Kidney epithelial cell (primary cell): Measurements from ENCODE around the gene PTPN2. TPM values are rescaled to one million over a fixed set of nuclear protein-coding genes. Genes with fewer than 3 reads are reported as not detected.

Experiments used
- DNase-seq: peaks from one replicate; pipeline ENCODE4 v3.0.0-alpha.2; 2010; ENCODE audit warnings: low read depth
- H3K27me3 ChIP-seq: 2 replicates; pipeline ENCODE4 v1.6.0; 2011; ENCODE audit warnings: low read length; ENCODE audit not compliant: control insufficient read depth, insufficient read depth
- H3K36me3 ChIP-seq: 2 replicates; pipeline ENCODE4 v1.5.1; 2011; ENCODE audit warnings: low read length; ENCODE audit not compliant: control insufficient read depth, insufficient read depth
- H3K4me3 ChIP-seq: 2 replicates; pipeline ENCODE4 v1.5.1; 2011; ENCODE audit warnings: low read depth, mild to moderate bottlenecking, control low read depth, low read length
- total RNA-seq: library from RNA; depleted of rRNA; stranded (reverse); fragments of >200 nt; gene quantifications from 2 replicates; pipeline ENCODE4 v1.2.3, GENCODE V29; 2015
- TF ChIP-seq, protein P1 (sequence below): IDR thresholded peaks from 2 replicates; pipeline ENCODE4 v1.5.1; 2011; ENCODE audit warnings: mild to moderate bottlenecking, moderate library complexity, low read length, control low read depth, inconsistent platforms; ENCODE audit not compliant: insufficient read depth, poor library complexity, severe bottlenecking

Gene PTPN2
- total RNA-seq, 1 donor from 2014 or later = 38.5 TPM

DNA sequence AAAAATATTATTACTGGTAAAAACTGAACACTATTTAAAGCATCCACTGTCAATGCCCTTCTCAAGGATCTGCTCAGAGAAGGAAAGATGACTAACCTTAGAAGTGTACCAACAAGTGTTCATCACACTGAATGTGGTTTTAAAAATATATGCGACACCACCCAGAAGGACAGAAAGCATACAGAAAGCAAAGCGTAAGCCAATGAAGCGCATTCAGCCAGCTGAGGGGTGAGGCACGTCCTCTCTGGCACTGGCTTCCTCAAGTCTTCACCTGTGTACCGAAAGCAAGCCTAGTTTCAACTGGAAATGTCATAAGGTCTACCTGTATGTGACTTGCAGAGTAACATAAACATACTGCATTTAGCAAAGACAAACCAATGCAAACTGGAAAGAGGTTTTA lies 92.4 kb downstream of the PTPN2 start:
- DNase-seq = no peak
- Histone ChIP-seq H3K4me3 (no peak overlapping the region), H3K36me3 (no peaks in the 10 kb centered on the region), H3K27me3 (no peaks in the 10 kb centered on the region)
- TF ChIP-seq, protein P1, sequence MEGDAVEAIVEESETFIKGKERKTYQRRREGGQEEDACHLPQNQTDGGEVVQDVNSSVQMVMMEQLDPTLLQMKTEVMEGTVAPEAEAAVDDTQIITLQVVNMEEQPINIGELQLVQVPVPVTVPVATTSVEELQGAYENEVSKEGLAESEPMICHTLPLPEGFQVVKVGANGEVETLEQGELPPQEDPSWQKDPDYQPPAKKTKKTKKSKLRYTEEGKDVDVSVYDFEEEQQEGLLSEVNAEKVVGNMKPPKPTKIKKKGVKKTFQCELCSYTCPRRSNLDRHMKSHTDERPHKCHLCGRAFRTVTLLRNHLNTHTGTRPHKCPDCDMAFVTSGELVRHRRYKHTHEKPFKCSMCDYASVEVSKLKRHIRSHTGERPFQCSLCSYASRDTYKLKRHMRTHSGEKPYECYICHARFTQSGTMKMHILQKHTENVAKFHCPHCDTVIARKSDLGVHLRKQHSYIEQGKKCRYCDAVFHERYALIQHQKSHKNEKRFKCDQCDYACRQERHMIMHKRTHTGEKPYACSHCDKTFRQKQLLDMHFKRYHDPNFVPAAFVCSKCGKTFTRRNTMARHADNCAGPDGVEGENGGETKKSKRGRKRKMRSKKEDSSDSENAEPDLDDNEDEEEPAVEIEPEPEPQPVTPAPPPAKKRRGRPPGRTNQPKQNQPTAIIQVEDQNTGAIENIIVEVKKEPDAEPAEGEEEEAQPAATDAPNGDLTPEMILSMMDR = no peak

DNA sequence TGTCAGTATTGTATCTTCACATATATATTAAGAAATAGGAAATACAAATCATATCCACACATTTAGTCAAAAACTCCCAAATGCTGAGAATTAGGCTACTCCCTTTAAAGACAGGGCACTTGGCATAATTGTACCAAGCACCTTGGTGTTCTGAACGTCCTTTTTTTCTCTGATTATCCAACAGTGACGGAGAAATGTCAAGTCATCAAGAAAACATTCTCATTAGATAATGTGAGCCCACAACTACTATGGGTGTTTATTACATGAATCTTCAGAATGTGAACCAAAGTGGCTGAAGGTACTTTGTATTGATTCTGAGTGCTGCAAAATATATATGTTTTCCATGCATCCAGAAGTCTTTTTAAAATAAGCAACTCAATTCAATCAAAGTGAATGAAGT lies 97.4 kb downstream of the PTPN2 start:
- DNase-seq = no peak
- Histone ChIP-seq H3K4me3 (no peak overlapping the region), H3K27me3 (no peaks in the 10 kb centered on the region), H3K36me3 (no peaks in the 10 kb centered on the region)
- TF ChIP-seq, protein P1 = no peak

- H3K4me3 ChIP-seq = no peak overlapping the region
- no peak for DNase-seq
- no peaks in the 10 kb centered on the region for H3K36me3 ChIP-seq
- TF ChIP-seq, protein P1 = no peak
- no peaks in the 10 kb centered on the region for H3K27me3 ChIP-seq
Measured at GRCh38 chr18:12783524-12783923, 100.5 kb downstream of the PTPN2 start.

DNA sequence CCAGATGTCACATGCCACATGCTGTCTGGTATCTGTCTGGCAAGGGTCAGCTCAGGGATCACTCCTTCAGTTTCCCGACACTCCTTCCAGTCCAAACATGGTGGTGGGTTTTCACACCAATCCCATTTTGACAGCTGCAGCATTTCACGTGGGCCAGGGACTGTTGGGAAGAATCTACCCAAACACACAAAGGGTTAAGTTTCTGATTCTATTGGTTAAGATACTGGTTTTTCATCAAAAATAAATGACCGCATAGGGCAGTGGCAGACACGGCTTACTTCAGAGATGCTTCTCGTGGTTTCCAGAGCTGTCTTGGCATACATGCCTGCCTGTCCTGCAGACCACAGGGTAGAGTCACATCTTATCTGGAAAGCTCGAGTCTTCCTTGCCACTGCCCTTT lies 101.5 kb downstream of the PTPN2 start:
- Histone ChIP-seq H3K27me3 (no peaks in the 10 kb centered on the region), H3K36me3 (no peaks in the 10 kb centered on the region), H3K4me3 (no peak overlapping the region)
- no peak for DNase-seq
- TF ChIP-seq, protein P1 = no peak

GRCh38 chr18:12779456-12779855 lies 104.6 kb downstream of the PTPN2 start:
- Histone ChIP-seq H3K4me3 (no peak overlapping the region), H3K36me3 (no peaks in the 10 kb centered on the region), H3K27me3 (no peaks in the 10 kb centered on the region)
- DNase-seq = no peak
- TF ChIP-seq, protein P1 = no peak

GRCh38 chr18:12779043-12779442 lies 105.0 kb downstream of the PTPN2 start:
- Histone ChIP-seq H3K4me3 (no peak overlapping the region), H3K36me3 (no peaks in the 10 kb centered on the region), H3K27me3 (no peaks in the 10 kb centered on the region)
- TF ChIP-seq, protein P1 = no peak
- DNase-seq = no peak
